NCI-H2029 (cell line): ENCODE results near the gene COL9A3.

Source experiments
- DNase-seq: peaks from one replicate; lab custom pipeline; 2025; lab: John Stamatoyannopoulos, UW

The COL9A3 gene

DNA sequence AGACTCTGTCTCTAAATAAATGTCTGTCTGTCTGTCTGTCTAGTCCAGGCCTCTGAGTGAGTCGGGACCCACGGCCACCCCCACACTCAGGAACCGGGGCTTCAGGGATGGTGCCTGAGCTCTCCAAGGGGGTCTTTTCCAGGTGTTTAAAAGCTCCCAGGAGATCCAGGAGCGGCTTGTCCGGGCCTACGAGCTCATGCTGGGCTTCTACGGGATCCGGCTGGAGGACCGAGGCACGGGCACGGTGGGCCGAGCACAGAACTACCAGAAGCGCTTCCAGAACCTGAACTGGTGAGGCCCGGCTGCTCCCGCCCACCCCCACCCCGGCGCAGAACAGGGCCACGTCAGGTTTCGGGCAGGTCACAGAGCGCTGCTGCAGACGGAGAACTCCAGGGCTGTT lies 5.5 kb upstream of the COL9A3 start:
- no peak for DNase-seq

DNA sequence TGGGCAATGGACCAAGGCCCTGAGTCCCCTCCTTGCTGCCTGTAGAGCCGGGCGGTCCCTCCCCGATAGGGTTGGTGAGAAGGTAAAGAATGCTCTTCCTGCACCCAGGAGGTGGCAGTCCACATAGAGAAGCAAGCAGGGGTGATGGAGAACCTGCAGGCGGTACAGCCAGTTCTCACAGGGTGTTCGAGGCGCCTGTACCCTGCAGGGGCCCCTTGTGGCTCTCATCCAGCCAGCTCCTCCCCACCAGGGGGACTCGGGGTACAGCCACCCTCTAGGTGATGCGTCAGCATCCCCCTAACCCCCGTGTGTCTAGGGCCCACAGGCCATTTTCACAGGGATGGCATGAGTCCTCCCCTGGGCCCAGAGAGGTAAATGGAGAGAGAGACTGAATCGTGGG lies 5.1 kb upstream of the COL9A3 start:
- DNase-seq: no peak

DNA sequence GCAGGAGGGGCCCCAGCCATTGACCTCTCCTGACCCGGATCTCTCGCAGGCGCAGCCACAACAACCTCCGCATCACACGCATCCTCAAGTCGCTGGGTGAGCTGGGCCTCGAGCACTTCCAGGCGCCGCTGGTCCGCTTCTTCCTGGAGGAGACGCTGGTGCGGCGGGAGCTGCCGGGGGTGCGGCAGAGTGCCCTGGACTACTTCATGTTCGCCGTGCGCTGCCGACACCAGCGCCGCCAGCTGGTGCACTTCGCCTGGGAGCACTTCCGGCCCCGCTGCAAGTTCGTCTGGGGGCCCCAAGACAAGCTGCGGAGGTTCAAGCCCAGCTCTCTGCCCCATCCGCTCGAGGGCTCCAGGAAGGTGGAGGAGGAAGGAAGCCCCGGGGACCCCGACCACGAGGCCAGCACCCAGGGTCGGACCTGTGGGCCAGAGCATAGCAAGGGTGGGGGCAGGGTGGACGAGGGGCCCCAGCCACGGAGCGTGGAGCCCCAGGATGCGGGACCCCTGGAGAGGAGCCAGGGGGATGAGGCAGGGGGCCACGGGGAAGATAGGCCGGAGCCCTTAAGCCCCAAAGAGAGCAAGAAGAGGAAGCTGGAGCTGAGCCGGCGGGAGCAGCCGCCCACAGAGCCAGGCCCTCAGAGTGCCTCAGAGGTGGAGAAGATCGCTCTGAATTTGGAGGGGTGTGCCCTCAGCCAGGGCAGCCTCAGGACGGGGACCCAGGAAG lies 4.5 kb upstream of the COL9A3 start:
- no peak for DNase-seq

DNA sequence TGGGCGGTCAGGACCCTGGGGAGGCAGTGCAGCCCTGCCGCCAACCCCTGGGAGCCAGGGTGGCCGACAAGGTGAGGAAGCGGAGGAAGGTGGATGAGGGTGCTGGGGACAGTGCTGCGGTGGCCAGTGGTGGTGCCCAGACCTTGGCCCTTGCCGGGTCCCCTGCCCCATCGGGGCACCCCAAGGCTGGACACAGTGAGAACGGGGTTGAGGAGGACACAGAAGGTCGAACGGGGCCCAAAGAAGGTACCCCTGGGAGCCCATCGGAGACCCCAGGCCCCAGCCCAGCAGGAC lies 4.0 kb upstream of the COL9A3 start:
- no peak for DNase-seq

DNA sequence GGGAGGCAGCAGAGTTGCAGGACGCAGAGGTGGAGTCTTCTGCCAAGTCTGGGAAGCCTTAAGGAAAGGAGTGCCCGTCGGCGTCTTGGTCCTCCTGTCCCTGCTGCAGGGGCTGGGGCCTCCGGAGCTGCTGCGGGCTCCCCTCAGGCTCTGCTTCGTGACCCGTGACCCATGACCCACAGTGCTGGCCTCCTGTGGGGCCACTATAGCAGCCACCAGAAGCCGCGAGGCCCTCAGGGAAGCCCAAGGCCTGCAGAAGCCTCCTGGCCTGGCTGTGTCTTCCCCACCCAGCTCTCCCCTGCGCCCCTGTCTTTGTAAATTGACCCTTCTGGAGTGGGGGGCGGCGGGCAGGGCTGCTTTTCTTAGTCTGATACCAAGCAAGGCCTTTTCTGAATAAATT lies 3.3 kb upstream of the COL9A3 start:
- no peak for DNase-seq

DNA sequence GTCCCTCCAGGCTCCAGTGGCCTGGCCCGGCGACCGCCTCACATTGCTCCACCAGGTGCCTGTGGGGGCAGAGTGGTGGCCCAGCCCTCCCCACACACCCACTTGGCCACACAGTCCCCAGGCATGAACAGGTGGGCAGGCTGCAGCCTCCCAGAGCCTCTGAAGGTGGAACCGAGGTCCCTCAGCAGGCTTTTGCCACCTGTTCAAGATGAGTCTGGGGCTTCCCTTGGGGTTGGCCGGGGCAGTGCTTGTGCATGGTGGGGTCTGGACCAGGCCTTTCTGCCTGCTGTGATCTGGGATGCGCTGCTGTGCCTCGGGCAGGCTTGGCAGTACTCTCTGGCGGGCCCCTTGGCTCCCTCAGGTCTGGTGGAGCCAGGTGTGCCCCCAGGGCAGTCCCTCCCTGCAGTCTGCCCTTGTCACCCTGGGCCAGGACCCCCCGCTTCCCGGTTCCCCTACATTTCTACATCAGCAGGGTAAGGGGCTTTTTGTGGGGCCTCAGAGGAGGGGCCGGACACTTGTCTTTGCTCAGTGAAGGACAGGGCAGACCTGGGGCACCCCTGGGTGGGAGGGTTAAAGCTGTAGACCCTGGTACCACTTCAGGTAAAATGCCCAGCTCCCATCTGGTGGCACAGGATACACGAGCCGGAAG lies 2.7 kb upstream of the COL9A3 start:
- no peak for DNase-seq

DNA sequence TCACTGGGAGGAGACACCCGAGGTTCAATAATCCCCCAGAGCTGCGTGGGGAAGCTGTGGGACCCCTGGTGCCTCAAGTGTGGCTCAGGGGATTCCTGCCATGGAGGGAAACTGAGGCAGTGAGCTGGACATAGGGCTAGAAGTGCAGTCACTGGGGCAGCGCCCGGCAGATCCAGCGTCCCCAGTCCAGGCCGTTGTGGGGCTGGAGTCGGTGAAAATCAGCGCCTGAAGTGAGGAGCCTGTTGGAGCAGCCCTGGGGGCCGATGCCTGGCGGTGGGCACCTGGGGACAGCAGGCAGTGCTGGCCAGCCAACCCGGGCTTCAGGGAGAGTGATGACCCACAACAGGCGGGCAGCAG lies 2.2 kb upstream of the COL9A3 start:
- DNase-seq: no peak

DNA sequence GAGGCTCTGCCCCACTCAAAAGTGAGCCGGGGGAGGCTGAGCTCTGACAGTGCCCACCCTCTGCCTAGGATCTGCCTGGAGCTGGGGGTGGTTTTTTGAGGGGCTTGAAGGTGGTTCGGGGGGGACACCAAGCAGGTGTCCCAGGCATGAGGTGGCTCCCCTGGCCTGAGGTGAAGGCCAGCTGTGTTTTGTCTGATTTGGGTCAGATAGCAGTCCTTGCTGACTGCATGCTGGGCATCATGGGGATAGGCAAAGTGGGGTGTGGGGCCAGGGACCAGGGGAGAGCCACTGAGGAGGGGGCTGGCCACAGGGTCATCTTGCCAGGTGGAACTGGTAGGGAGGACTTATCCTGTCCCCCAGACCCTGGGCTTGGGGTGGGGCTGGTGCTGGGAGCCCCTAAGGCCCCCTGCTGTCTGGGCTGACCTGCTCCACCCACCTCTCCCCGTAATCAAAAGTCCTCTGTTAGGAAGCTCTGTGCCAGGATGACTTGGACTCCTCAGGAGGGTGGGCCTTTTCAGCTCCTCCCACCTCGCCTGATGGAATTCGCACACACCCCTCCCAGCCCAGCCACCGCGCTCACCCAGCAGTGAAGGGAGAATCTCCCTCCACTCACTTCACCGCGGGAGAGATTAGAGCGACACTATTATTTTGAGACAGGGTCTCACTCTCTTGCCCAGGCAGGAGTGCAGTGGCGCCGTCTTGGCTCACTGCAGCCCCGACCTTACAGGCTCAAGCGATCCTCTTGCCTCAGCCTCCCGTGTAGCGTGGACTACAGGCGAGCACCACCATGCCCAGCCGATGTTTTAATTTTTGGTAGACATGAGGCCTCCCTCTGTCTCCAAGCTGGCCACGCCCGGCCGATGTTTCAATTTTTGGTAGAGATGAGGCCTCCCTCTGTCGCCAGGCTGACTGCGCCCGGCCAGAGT lies 1.5 kb upstream of the COL9A3 start:
- no peak for DNase-seq

DNA sequence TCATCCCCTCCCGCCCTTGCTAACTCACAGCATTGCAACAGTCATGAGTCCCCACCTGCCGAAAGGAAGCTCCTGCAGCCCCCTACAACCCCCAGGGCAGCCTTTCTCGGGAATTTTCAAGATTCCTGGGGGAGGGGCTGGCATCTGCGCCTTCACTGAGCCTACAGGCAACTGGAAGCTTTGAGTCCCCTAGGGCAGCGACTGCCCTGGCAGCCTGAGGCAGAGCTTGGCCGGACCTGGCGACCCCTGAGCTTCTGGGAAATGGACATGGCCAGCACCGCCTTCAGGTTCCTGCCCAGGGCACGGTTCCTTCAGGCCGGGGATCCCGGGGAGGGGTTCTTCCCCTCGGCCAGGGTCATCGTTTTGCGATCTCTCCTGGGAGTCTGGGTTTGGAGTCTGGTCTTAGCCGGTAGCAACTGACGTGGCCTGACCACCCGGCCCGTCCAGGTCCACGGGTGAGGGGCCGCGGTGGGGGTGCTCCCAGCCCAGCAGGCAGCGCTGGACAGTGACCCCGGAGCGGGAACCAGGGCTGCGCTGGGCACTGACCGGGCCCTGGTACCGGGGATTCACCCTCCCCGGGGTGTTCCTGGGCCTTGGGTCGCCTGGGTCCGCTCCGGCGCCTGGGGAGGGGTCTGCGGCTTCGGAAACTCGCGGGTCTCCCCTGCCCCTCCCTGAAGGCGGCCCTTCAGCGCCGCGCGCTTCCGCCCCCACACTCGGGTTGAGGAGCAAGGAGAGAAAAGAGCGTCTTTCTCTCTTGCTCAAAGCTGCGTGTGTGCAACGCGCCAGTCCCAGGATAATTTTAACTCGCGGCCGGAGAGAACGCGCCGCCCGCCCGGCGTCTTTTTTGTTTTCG lies 593 bp upstream of the COL9A3 start:
- no peak for DNase-seq

DNA sequence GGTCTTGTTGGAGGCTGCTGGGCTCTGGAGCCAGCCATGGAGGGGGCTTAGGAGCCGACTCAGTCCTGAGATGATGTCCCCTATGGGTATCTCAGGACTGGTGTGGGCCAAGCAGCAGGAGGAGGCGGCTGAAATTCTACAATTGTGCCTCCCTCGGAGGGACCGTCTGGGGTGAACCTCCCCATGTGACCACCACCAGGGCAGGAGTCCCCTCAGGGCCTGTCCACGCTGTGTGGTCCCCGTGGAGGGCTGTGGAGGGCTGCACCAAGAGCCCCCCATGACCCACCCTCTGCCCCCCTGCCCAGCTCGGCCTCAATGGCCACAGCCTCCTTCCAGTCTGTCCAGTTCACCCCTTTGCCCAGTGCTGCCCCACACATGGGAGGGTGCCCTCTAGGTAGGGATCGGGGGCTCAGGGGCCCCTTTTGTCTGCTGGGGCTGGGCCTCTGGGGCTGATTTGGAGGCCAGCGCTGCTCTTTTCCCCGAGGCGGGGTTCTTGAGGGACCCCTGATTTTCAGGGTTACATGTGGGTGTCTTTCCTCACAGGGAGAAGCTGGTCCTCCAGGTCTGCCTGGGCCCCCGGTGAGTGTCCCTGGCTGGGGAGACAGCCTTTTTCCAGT lies 1.2 kb downstream of the COL9A3 start:
- DNase-seq: no peak

DNA sequence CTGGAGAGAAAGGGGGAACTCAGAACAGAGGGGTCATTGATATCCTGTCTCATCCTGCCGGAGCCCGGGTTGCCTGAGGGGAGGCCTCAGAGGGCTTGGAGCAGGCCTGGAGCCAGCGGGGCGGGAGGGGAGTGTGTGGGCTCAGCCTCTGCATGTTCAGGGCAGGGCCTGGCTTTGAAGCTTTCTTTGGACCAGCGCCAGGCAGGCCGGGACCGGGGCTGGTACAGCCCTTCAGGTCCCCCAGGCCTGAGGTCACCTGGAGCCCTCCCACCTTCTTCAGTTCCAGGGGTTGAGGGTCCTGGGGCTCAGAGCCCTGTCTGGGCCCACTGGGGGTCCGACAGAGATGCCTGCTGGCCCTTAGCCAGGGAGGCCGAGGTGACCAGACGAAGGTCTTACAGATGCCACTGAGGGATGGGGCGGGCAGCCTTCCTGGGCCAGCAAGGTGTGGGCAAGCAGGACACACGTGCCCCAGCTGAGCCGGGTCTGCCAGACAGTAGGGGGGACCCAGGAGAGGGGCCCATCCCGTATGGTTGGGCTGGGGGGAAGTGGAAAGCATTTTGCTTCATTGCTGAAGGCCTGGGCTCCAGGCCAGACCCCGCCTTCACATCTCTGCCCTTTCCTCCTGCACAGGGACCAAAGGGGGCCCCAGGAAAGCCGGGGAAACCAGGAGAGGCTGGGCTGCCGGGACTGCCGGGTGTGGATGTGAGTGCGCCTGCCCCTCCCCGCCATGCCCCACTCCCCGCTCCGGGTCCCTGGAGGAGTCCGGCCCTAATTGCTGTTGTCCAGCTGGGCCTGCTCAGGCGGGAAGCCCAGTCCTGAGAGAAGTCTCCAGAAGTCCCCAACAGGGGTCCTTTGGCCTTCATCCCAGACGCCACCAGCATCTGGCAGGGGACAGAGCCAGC lies 2.0 kb downstream of the COL9A3 start:
- peak; percentile 14 for DNase-seq

DNA sequence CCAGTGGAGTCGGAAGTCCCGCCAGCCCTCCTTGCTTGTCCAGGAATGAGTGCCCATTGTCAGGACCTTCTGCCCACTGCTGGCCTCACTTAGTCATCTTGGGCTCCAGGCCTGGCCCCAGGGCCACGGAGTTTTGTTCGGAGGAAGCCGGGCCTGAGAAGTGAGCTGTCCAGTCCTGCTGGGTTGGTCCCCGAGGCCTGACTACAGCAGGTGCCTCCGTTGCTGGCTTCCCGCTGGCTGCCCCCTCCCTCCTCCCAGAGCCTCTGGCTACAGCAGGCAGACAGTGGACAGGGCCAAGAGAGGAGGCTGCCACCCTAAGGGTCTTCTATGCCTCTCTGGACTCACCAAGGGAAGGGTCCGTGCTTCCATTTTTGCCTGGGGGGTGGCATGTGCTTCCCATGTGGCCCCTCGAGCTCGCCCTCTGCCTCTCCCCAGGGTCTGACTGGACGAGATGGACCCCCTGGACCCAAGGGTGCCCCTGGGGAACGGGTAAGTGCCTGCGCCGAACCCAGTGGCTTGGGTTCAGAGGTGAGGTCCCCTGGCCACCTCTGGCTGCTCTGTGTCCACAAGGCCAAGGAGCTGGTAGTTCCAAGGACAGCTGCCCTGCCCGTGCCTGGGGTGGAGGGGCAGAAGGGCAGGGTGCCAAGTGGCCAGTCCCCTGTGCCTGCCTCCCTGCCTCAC lies 2.8 kb downstream of the COL9A3 start:
- DNase-seq: no peak

DNA sequence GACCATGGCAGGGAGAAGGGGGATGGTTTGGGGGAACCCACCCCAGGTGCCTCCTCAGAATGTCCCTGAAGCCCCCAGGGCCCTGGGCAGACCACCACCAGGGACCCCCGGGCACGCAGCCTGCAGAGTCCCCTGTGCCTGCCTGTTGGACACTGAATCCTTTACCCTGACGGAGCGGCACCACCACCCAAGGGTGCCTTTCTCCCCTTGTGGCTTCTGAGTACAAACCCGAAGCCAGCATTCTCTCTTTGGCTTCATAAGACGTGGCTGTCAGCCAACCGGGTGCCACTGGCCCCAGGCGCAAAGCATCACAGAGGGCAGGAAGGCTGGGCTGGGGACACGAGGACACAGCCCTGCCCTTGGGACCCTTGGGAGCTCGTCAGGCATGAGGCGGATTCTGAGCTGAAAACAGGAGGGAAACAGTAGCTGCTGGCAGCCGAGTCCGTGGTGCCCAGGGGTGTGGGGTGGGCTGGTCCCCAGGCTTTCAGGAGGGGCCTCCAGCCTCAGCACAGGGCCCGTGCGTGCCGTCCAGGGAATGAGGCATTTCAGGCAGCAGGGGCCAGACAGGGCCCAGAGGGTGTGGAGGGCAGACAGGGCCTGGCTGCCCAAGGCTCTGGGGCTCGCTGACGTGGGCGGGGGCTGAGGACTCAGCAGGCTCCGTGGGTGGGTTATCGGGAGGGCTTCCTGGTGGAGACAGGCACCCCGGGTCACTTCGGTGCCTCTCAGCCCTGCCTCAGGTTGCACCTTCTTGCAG lies 3.5 kb downstream of the COL9A3 start:
- no peak for DNase-seq

DNA sequence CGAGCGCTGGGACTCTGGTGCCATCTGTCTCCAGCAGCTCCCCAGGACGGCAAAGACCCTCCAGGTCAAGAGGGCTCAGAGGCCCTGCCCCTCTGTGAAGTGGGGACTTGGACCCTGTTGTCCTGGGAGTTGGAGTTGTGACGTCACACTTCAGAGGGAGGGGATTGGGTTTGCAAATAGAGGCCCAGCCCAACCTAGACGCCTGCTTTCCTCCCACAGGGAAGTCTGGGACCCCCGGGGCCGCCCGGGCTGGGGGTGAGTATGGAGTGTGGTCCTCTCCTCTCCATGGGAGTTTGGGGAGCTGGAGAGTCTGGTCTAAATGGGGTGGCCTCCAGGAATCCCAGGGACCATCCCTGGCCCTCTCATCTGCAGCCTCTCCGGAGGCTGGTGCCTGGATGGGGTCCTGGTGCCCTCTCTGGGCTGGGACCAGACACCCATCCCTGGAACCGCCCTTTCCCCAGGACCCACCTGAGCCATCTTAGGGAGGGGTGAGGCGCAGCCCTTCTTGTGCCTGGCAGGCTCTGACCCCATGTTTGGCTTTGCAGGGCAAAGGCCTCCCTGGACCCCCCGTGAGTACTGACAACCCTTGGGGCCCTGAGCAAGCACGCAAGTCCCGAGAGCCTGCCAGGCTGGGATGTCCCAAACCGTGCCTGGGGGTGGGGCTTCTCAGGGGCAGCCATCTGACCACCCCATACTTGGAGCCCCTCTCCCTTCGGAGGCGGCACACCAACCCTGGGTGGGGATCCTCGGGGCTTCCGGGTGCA lies 4.3 kb downstream of the COL9A3 start:
- no peak for DNase-seq

DNA sequence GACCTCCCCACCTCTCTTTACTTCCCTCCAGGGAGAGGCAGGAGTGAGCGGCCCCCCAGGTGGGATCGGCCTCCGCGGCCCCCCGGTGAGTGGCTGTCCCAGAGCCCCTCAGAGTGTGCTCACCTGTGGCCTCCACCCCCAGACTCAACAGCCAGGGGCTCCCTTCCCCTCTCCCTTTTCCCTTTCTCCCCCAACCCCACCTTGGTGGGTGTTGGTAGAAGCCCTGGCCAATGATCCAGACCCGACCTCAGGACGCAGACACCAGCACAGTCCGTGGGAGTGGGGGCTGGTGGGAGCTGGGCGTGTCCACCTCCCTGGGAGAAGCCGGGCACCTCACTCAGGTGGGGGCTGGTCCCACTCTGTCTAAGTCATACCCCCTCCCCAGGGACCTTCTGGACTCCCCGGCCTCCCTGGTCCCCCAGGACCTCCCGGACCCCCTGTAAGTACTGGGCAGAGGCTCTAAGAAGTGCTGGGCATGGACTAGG lies 4.9 kb downstream of the COL9A3 start:
- DNase-seq: no peak

DNA sequence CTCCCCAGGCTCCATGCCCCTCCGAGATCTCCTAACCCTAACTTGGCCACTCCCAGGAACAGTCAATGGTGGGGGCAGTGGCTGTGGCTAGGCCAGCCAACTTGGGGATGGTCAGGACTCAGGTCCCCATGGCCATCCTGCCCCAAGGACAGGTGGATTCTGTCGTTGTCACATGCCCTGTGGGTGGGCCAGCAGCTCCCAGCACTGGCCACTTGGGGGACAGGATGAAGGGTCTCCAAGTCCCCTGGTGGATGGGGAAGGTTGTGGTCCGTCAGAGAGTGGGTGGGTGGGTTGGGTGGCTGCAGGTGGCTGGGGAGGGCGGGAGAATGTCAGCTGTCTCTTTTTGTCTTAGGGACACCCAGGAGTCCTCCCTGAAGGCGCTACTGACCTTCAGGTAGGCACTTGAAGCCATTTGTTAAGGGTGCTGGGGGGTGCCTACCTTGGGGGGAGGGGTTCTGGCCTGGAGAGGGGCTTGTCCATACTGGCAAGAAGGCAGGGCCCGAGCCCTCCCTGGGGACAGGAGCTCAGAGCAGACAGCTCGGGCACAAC lies 5.5 kb downstream of the COL9A3 start:
- DNase-seq: no peak

DNA sequence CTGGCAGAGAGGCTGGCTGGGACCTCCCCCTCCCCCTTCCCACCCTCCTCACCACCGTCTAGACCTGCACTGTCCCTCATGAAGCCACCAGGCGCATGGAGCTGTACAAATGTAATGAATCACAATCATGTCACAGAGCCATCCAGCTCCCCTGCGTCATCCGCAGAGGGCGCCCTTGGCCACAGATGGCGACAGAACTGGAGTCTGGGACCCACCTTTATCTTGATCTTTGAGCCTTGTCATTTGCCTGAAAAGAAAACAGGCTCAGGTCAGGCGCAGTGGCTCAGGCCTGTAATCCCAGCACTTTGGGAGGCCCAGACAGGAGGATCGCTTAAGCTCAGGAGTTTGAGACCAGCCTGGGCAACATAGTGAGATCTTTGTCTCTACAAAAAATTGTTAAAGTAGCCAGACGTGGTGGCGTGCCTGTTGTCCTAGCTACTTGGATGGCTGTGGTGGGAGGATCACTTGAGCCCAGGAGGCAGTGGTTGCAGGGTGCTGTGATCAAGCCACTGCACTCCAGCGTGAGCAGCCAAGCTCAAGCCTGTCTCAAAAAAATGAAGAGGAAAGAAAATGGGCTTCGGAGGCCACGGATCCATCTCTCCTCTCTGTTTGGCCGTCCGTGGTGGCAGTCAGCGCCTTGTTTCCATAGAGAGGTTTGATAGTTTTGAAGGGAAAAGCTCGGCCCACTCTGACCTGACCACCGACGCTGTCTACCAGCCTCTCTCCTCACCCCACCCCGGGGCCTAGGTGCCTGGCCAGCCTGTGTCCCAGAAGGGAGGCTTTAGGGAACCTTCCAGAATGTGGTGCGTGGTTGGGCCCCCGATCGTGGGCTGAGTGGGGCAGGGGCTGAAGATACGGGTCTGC lies 6.2 kb downstream of the COL9A3 start:
- DNase-seq: peak; percentile 62
